AG10803 (cell line): ENCODE measurements around the gene DGCR2.
"Not testable (repeated sequence)": the region's sequence is repeated elsewhere in the genome, so short reads cannot be mapped to it uniquely, and the experiment has no call there.

Experiments
- DNase-seq: peaks from one replicate; pipeline ENCODE4 v3.0.0; 2010; ENCODE audit warnings: low read depth
- H3K4me3 ChIP-seq: 2 replicates; pipeline ENCODE4 v1.5.1; 2011; ENCODE audit warnings: mild to moderate bottlenecking, low read length, control low read depth
- TF ChIP-seq, protein P1 (sequence below): conservative IDR thresholded peaks from 2 replicates; pipeline ENCODE4 v1.5.1; 2011; ENCODE audit warnings: mild to moderate bottlenecking, low read length, control low read depth, inconsistent platforms

The DGCR2 gene

DNA sequence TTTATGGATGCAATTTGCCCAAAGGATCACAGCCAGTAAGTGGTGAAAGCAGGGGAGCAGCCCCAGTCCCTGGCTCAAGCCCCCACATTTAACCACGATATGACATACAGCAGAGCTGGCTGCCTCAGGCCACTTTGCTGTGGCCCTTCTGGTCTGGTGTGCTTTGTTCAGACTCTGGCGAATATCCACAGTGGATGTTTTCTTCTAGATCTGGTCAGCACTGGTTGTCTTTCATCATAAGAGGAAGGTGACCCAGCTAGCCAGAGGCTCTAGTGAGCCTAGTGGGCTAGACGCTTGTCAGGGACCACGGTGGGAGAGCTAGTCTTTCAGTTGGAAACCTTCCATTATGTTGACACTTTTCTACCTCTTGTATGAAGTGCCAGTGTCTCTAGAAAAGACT, 42.5 kb downstream of the DGCR2 start:
- TF ChIP-seq, protein P1, sequence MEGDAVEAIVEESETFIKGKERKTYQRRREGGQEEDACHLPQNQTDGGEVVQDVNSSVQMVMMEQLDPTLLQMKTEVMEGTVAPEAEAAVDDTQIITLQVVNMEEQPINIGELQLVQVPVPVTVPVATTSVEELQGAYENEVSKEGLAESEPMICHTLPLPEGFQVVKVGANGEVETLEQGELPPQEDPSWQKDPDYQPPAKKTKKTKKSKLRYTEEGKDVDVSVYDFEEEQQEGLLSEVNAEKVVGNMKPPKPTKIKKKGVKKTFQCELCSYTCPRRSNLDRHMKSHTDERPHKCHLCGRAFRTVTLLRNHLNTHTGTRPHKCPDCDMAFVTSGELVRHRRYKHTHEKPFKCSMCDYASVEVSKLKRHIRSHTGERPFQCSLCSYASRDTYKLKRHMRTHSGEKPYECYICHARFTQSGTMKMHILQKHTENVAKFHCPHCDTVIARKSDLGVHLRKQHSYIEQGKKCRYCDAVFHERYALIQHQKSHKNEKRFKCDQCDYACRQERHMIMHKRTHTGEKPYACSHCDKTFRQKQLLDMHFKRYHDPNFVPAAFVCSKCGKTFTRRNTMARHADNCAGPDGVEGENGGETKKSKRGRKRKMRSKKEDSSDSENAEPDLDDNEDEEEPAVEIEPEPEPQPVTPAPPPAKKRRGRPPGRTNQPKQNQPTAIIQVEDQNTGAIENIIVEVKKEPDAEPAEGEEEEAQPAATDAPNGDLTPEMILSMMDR = no peak
- H3K4me3 ChIP-seq = no peak overlapping the region
- no peak for DNase-seq

DNA sequence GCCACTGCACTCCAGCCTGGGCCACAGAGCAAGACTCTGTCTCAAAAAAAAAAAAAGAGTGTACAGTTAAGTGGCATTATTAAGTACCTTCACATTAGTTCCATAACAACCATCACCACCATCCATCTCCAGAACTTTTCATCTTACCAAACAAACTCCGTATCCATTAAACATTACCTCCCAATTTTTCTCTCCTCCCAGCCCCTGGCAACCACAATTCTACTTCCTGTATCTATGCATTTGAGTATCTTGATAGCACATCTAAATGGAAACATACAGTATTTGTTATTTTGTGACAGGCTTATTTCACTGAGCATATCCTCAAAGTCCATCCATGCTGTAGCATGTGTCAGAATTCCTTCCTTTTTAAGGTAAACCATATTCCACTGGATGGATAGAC, 46.8 kb downstream of the DGCR2 start:
- no peak overlapping the region for H3K4me3 ChIP-seq
- no peak for DNase-seq
- TF ChIP-seq, protein P1 = no peak

DNA sequence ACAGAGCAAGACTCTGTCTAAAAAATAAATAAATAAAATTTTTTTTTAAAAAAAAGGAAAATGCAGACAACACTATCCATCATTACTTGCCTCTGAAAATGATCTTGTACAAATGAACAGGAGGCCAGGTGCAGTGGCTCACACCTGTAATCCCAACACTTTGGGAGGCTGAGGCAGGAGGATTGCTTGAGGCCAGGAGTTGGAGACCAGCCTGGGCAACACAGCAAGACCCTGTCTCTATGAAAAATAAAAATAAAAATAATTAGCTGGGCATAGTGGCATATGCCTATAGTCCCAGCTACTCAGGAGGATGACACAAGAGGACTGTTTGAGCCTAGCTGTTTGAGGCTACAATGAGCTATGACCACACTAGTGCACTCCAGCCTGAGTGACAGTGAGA, 49.4 kb downstream of the DGCR2 start:
- DNase-seq, H3K4me3 ChIP-seq: not testable (repeated sequence)

DNA sequence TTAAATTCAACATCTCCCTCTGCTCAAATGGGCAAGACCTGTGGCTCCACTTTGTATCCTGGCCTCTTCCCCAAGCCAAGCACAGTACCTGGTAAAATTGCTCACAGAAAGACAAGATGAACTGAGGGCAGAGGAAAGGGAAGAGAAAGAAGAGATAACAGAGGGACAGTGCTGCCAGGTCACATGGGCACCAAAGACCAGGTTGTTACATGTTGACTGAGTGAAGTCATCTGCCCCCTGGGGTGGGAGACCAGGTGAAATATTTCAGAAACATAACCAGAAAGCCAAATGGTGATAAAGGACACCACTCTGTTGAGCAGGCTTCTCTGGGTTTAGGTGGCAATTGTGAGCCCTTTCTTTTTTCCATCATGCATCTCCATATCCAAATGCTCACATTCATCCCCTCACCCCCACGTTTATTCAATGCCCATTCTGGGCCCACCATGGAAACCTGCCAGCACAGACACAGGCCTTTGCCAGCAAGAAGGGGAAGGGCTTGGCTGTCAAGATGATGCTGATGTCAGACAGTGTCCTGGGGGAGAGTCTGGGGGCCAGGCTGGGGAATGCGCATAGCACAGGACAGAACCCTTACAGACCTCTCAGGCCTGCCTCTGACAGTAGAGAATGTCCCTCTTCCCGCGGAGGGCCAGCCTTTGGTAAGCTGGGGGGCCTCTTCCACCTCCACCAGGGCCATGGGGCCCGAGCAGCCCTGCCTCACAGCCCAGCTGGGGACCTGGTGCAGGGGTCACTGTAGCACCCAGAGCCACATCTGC, 51.6 kb downstream of the DGCR2 start:
- DNase-seq = no peak
- H3K4me3 ChIP-seq = no peak overlapping the region
- TF ChIP-seq, protein P1 = no peak

DNA sequence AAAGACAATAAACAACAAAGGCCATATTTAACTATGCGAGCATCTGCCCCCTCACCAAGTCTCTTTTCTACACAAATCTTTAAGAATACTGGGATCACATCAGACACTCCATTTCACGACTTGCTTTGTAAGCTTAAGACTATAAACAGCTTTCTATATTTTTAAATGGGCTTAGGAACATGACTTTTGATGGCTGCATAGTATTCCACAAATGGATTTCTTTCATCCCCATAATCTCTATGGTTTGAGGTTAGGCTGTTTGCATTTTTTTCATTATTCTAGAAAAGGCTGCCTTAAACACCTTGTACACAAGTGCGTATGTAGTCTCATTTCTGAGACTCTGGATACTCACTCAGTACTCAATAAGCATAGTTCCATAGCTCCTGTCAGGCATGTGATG, 52.8 kb downstream of the DGCR2 start:
- TF ChIP-seq, protein P1 = no peak
- DNase-seq = no peak

DNA sequence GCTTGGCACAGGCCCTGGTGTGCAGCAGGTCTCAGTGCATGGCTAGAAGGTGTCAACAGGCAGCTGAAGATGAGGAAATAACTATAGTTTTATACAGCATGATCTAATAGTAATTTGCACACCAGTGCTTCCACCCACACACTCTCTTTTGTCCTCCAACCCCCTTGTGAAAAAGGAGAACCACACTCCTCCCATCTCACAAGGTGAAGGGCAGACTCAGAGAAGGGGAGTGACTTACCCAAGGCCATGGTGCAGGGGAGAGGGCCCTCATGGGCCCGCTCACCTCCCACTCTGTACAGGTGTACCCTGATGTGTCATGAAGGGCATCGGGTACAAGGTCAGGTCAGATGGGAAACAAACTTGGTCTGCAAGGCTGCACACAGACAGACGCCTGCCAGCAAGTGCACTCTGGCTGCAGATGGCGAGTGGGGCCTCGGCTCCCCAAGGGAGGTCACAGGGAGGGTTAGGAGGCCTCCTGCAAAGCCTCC, 53.4 kb downstream of the DGCR2 start:
- no peak overlapping the region for H3K4me3 ChIP-seq
- TF ChIP-seq, protein P1 = no peak
- no peak for DNase-seq

More for the DNA sequence above, 52.8 kb downstream of the DGCR2 start:
- H3K4me3 ChIP-seq = no peak overlapping the region

DNA sequence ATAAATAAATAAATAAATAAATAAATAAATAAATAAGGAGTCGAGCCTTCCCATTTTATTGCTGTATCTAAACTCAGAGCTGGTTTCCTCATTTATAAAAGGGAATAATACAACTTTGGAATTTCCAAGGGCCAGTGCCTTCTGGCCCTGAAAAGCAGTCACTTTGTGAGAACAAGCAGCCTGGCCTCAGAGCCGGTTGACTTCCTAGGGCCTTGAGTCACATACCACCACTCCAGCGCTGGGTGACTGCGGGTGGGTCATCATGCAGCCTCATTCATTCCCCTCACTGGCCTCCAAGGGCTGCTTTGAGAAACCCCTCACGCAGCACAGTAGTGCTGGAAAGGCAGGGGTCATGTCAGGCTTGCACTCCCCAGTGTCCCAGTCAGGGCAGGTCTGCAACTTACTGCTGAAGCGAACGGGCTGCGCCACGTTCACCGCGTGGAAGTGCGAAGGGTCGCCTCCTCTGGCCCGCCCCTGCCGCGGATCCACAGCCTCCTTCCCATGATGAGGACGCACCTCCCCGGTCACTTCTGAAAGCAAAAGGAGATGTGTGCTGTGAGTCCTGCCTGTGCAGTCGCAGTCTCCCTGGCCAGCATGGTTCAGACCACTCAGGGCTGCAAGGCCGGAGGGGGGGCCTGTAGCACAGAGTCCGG, 54.4 kb downstream of the DGCR2 start:
- no peak overlapping the region for H3K4me3 ChIP-seq
- TF ChIP-seq, protein P1 = no peak
- DNase-seq = no peak
